GM18502 (cell line): Measurements from ENCODE around the gene ALPL.

ENCODE experiments used
- ATAC-seq: cut with Tn5 transposase; IDR thresholded peaks from one replicate; pipeline ENCODE4 v1.9.1; 2021; ENCODE audit warnings: mild to moderate bottlenecking; ENCODE audit not compliant: unreplicated experiment, poor library complexity

ALPL gene

DNA sequence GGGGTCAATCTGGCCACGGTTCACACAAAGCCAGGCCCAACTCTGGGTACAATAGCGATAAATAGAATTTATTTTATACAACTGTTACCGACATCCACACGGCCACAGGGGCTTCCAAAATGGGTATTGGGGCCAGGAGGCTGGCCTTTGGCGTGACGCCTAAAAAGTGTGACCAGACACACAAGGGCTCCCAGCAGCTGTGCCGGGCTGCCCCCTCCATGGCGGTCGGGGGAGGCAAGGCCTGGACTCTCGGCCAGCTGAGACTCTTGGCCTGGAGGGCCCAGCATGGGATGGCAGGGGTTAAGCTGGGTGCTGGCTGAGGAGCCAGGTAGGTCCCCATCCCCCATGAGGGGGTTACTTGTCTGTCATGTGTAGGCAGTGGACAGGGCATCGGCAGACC lies 87.0 kb downstream of the ALPL start:
- ATAC-seq, result no peak

- ATAC-seq, result no peak
Observed at GRCh38 chr1:21596628-21597027, 87.4 kb downstream of the ALPL start.

DNA sequence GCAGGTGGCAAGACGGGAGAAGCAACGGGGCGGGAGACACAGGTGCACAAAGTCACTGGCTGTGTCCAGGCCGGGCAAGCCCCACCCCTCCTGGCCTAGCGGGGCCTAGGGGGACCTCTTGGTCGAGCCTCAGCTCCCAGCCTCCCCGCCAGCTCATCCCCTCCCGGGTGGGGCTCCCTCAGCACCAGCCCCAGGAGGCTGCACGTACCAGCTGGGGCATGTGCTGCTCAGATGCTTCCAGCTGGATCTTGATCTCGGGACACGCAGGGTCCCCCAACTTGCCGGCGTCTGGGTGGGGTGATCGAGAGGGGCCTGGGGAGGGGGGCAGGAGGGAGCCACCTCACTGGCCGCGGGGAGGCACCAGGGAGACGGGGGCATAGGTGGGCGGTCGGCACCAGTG lies 88.5 kb downstream of the ALPL start:
- no peak for ATAC-seq

- ATAC-seq, result no peak
Observed at GRCh38 chr1:21598417-21598816, 89.2 kb downstream of the ALPL start.

DNA sequence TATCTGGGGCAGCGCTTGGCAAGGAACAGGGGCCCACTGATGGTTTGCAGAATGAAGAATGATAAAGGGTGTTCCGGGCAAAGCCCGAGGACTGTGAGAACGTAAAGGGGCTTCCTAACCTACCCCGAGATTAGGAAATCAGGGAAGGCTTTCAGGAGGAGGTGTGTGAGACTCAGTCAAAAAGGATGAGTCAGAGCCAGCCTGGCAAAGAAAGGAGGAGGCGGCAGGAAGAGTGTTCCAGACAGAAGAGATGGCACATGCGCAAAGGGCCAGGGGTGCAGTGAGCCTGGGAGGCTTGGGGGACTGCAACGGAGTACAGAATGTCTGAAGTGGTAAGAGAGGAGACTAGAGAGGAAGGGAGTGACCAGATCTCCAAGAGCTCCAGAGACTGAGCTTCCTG lies 89.7 kb downstream of the ALPL start:
- no peak for ATAC-seq

- ATAC-seq, result no peak
Observed at GRCh38 chr1:21599402-21599801, 90.2 kb downstream of the ALPL start.

DNA sequence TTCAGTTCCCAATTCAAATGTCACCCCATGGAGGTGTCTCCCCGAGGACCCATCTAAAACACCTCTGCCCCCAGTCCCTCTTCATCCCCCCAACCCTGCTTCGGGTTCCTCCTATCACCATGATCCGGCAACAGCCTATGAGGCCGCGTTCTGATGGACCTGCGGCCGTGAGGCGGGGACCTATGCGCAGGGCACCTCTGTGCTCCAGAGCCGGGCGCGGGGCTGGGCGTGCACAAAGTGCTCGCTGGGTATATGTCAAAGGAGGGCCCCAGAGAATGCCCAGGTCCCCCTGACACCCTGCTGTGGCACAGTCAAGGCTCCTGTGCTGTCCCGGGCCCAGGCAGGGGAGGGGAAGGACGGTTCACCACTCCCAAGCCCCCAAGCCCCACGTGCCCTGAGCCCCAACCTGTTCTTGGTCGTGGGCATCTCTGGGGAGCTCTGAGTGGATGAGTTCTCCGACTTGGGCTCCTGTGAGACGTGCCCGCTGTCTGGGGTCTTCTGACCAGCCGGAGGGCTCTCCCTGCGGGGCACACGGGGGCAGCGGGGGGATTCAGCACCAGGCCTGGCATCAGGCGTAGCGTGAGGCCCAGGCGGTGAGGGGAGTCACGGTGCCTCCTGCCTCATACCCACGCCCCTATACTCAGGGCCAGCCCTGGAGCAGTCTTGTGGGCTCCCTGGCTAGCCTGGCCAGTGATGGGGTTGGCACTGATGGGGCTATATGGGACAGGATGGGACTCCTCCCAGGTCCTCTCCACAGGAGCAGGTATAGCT lies 92.2 kb downstream of the ALPL start:
- no peak for ATAC-seq

DNA sequence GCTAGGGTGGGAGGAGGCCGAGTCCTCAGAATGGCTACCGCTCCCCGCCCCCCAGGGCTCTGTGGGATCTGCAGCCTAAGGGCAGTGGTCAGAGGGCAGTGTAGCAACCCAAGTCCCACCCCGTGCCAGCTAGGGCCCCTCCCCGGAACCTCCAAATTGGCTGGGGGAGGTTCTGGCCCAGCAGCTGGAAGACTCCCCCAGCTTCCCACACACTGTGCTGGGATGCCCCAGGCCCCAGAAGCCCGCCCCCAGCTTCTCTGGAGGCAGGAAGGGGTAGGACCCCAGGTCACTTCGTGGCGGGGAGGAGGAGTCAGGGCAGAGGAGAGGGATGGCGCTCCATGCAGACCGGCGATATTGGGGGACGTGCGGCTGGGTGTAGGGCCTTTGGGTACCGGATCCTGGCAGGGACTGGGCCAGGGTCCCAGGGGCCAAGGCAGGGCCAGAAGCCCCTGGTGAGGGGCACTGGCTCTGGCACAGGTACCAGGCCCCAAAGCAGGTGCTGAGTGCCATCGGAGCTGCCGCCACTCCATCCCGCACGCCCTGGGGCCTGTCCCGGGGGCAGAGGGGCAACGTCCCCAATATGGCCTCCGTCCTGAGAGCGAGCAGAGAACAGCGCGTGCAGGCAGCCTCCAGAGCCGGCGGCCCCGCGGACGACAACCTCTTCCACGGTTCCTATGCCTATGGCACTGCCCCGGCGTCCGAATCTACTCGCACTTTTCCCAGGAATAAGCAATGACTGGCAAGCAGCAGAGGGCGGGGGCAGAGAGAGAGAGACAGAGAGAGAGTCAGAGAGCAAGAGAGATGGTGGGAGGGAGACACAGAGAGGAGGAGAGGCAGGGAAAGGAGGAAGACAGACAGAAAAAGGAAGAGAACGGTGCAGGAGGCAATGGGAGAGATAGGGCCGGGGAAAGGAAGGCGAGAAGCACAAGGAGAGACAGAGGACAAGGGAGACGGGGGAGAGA lies 94.2 kb downstream of the ALPL start:
- no peak for ATAC-seq

DNA sequence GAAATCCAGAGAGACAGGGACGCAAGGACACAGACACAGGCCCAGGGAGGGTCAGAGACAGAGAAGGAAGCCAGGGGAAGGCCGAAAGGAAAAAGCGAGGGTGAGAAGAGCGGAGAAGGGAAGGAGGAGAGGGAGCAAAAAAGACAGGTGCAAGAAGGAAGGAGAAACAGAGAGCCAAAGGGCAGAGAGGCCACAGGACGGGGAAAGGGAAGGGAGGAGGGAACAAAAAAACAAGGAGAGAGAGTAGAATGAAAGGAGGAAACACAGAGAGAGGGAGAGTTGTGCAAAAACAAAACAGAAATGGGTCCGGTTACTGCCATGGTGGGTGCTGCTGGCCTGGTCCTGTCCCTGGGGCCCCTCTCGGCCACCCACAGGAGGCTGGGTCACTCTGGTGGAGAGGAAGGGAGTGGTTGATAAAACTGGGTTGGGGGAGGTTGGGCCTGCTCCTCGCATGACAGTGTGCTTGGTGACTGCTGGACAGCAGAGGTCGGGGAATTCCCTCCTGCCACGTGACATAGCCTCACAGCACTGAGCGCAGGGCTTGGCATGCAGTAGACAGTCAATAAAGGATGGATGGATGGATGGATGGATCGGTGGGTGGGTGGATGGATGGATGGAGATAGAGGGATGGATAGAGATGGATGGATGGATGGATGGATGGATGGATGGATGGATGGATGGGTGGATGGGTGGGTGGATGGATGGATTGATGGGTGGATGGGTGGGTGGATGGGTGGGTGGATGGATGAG lies 95.2 kb downstream of the ALPL start:
- no peak for ATAC-seq

DNA sequence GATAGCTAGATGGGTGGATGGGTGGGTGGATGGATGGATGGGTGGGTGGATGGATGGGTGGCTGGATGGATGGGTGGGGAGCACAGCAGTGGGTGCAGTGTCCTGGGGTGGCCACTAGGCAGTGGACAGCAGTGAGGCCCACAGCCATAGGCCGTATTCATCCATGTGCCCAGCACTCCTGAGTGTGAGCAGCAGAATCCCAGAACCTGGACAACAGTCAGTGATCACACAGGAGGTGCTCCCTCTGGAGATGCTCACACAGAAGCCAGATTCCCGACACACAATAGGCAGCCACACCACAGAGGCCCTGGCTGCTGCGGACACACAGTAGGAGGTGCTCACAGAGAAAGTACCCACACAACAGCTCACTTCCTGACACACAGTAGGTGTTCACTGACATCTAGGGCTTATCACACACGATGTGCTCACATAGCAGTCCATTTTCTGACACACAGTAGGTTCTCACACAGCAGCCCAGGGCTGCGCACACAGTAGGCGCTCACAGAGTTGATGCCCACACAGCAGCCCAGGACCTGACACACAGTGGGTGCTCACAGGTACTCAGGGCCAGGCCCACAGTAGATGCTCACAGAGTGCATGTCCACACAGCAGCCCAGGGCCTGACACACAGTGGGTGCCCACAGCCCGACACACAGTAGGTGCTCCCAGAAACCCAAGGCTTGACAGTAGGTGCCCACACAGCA lies 95.9 kb downstream of the ALPL start:
- ATAC-seq, result no peak

DNA sequence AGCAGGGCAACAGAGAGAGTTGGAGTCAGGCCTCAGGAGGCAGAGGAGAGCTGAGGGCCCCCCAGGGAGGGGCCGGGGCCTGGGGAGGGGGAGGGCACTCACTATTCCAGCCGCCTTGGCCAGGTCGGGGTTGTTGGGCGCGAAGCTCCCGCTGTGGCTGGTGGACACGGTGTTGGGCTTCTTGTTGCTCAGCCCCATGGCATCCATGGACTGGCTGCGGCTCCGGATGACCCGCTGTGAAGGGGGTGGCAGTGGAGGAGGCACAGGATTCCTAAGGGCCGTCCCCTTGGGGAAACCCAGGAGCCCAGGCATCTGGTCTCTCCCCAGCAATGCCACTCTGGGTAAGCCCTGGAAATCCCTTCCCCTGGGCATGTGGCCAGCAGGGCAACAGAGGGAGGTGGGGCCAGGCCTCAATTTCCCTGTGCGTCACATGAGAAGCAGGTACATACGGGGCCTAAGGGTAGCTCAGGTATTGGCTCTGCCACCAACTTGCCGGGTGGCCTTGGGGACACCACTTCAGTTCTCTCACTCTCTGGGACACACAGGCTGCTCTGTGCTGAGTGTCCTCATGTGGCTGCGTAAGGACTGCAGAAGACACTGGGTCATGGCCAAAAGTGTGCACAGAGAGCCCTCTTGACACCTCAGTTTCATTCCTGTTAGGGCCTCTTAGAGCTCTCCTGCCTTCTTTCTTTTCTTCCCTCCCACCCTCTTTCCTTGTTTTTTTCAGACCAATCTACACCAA lies 96.9 kb downstream of the ALPL start:
- no peak for ATAC-seq

DNA sequence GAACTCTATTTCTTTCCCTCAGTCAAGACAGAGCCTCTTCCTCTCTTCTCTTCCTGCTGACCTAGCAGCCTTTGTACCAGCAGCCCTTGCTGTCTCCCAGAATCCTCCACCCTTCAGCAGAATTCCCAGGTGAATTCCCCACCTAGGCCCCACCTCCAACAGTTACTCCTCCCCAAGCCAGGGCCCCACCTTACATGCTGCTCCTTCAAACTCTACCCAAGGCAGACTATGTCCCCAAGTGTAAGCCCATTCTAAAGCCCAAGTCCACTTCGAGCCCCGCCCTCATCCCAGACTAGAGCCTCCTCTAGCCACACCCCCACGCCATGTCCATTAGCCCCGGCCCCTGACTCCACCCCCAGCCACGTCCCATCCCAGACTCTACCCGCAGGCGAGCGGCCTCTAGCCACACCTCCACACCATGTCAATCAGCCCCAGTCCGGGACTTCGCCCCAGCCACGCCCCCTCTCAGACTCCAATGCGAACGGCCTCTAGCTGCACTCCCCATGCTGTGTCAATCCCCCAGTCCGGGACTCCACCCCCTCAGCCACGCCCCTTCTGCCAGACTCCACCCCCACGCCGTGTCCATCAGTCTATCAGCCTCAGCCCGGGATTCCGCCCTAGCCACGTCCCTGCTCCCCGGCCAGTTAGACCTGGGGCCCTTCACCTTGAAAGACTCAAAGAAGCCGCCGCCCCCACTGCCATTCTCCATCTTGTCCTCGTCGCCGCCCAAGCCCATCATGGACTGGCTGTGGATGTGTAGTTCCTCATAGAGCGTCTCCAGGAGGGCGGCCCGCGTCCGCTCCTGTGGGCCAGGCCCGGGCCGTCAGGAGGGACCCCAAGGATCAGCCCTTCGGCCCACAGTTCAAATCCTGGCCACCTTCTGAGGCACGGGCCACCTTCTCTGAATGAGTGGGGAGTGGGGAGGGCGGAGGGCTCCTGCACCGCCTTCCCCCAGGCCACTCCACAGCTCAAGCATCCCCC lies 98.6 kb downstream of the ALPL start:
- peak; percentile 76 for ATAC-seq

DNA sequence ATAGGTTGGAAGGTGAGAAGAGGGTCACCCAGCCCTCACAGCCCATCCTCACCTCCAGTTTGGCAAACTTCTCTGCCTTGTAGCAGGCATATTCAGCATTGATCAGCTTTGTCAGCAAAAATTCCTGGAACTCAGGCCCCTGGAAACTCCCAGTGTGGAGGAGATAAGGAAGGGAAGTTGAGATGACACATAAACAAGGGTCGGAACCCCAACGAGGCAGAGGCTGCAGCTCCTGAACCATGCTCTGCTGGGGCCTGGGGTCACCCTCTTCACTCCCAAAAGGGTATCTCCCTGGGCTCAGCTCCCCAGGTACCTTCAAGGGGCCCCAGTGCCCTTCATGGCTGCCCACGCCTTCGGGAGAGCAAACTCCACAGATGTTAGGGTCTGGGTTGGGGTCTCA lies 99.6 kb downstream of the ALPL start:
- ATAC-seq, result no peak

DNA sequence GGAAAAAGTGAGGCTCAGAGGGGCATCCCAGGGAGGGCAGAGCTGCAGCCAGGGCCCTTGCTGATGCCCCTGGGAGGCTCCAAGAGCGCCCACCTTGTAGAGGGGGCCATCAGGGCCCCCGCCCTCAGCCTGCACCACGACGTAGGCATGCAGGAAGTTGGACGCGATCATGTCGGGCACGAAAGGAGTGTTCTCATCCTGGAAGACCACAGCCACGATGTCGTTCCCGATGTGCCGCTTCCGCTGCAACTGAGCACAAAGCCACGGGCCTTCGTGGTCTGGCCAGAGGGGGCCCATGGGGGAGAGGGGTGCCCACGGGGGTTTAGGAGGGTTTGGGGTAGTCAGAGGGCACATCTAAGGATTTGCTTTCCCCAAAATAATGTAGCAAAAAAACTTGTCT lies 100.8 kb downstream of the ALPL start:
- ATAC-seq, result no peak

DNA sequence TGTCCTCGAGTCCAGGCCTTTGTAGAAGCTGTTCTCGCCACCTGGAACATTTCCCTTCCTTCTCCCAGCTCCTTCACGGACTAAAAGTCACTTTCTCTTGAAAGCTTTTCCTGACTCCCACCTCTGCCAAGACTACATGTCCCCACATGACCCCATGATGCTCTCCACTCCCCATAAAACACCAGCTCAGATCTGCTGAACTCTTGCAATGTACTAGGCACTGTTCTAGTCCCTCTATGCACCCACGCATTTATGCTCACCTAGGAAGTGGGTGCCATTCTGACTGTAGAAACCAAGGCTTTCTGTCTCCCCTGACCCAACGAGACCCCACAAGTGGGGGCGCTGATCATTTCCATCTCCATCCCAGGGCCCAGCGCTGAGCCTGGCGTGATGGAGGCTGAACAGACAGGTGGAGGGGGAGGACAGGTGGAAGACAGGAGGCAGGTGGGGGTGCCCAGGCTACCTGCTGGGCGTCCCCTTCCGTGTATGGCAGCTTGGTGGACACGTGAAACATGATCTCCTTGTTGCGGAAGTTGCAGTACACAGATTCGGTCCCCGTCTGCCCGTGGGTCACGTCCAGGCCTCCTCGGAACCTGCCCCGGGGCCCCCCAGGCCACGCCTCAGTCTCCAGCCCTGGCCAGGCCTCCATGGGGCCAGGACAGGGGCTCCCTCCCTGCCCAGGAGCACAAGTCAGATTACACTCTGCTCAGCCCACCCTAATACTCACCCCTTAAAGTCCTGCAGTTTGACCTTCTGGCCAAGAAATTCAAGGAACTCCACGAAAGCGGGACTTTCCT lies 102.0 kb downstream of the ALPL start:
- no peak for ATAC-seq

DNA sequence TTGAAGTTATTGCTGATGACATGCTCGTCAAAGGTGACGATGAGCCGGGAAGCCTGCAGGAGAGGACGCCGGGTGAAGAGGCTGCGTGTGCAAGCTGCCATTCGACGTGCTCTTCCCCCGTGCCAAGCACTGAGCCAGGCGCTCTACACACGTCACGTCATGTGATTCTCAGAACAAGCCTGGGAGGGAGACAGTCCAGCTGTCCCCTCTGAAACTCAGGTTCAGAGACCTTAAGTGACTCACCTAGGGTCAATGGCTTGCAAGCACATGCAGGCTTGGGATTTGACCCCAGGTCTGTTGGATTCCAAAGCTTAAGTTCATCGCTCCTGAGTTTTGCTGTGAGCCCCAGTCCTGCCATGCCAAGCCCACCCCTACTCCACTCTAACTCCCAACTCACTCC lies 102.8 kb downstream of the ALPL start:
- ATAC-seq, result no peak

GRCh38 chr1:21613072-21613867 lies 104.0 kb downstream of the ALPL start:
- ATAC-seq, result no peak
